HepG2 (cell line): ENCODE measurements around the gene UTP3. TPM values are rescaled to one million over a fixed set of nuclear protein-coding genes. Genes with fewer than 3 reads are reported as not detected.

Source experiments
- GPN1 ChIP-seq: sonication (generic); formaldehyde crosslinking; IDR thresholded peaks from 2 replicates; pipeline ENCODE4 v1.5.1; 2020; ENCODE audit warnings: missing genetic modification reagents, borderline replicate concordance
- MAF1 ChIP-seq: sonication (generic); formaldehyde crosslinking; IDR thresholded peaks from 2 replicates; pipeline ENCODE4 v1.5.0; 2020; ENCODE audit warnings: missing genetic modification reagents, borderline replicate concordance
- SMYD3 ChIP-seq: sonication (generic); formaldehyde crosslinking; IDR thresholded peaks from 2 replicates; pipeline ENCODE4 v1.8.1; 2023; ENCODE audit warnings: mild to moderate bottlenecking, missing genetic modification reagents
- SRSF9 ChIP-seq: fragments of 200-400 bp; formaldehyde crosslinking; IDR thresholded peaks from 2 replicates; pipeline ENCODE4 v1.6.1; 2018; ENCODE audit warnings: borderline replicate concordance, mild to moderate bottlenecking, low read depth, low read length; ENCODE audit not compliant: insufficient read depth, poor library complexity, severe bottlenecking
- ZNF124 ChIP-seq: sonication (generic); formaldehyde crosslinking; IDR thresholded peaks from 2 replicates; pipeline ENCODE4 v1.4.0; 2020; ENCODE audit warnings: missing genetic modification reagents
- ZNF343 ChIP-seq: sonication (generic); formaldehyde crosslinking; IDR thresholded peaks from 2 replicates; pipeline ENCODE4 v1.4.0; 2020; ENCODE audit warnings: mild to moderate bottlenecking, missing genetic modification reagents
- ZNF547 ChIP-seq: sonication (generic); formaldehyde crosslinking; IDR thresholded peaks from 2 replicates; pipeline ENCODE4 v1.5.1; 2020; ENCODE audit warnings: mild to moderate bottlenecking, missing genetic modification reagents
- ZNF678 ChIP-seq: sonication (generic); formaldehyde crosslinking; IDR thresholded peaks from 2 replicates; pipeline ENCODE4 v1.4.0; 2020; ENCODE audit warnings: mild to moderate bottlenecking, missing genetic modification reagents
- ZNF768 ChIP-seq: sonication (generic); formaldehyde crosslinking; IDR thresholded peaks from 2 replicates; pipeline ENCODE4 v1.4.0; 2020; ENCODE audit warnings: missing genetic modification reagents
- polyA plus RNA-seq, 8 experiments: library from polyadenylated mRNA; depleted of rRNA in 3 of 8; stranded (reverse) in 7 of 8; unstranded in 1 of 8; fragments of >200 nt; fragmentation: Illumina TruSeq in 4 of 8; extraction: Trizol in 4 of 8; gene quantifications; 2 replicates each; pipeline versions ENCODE4 v1.2.1 to v1.2.3, GENCODE V29; 2011 to 2016; ENCODE audit warnings: low read depth in 4 of 8, missing spikeins in 1 of 8, mixed read lengths in 1 of 8; ENCODE audit not compliant: insufficient read depth in 1 of 8
- total RNA-seq, 5 experiments: library from RNA; depleted of rRNA; stranded (reverse); fragments of >200 nt; fragmentation: Illumina TruSeq; extraction: Trizol; gene quantifications; 2 replicates each; pipeline ENCODE4 v1.2.3, GENCODE V29; 2016; ENCODE audit warnings: low read depth in 1 of 5
- TF ChIP-seq, protein P1 (sequence below): sonication (generic); formaldehyde crosslinking; IDR thresholded peaks from 2 replicates; pipeline ENCODE4 v1.4.0; 2020; ENCODE audit warnings: missing genetic modification reagents, borderline replicate concordance
- TF ChIP-seq, protein P2 (sequence below): IDR thresholded peaks from 2 replicates; pipeline ENCODE4 v1.6.1; 2016; ENCODE audit warnings: low read depth, missing genetic modification reagents, missing compliant biosample characterization
- TF ChIP-seq, protein P3 (sequence below): sonication (generic); formaldehyde crosslinking; IDR thresholded peaks from 2 replicates; pipeline ENCODE4 v1.4.0; 2020; ENCODE audit warnings: missing genetic modification reagents, borderline replicate concordance
- TF ChIP-seq, protein P4 (sequence below): sonication (generic); formaldehyde crosslinking; IDR thresholded peaks from 2 replicates; pipeline ENCODE4 v1.5.0; 2020; ENCODE audit warnings: mild to moderate bottlenecking, missing genetic modification reagents, borderline replicate concordance
- TF ChIP-seq, protein P5 (sequence below): sonication (generic); formaldehyde crosslinking; IDR thresholded peaks from 2 replicates; pipeline ENCODE4 v1.5.0; 2020; ENCODE audit warnings: mild to moderate bottlenecking, missing genetic modification reagents, moderate library complexity

UTP3 gene
- total and polyA plus RNA-seq, 2 of the 13 experiments (the other 11 are each of a cell fraction or from before 2014, with no cell fraction given): 6.9 to 19.5 TPM

DNA sequence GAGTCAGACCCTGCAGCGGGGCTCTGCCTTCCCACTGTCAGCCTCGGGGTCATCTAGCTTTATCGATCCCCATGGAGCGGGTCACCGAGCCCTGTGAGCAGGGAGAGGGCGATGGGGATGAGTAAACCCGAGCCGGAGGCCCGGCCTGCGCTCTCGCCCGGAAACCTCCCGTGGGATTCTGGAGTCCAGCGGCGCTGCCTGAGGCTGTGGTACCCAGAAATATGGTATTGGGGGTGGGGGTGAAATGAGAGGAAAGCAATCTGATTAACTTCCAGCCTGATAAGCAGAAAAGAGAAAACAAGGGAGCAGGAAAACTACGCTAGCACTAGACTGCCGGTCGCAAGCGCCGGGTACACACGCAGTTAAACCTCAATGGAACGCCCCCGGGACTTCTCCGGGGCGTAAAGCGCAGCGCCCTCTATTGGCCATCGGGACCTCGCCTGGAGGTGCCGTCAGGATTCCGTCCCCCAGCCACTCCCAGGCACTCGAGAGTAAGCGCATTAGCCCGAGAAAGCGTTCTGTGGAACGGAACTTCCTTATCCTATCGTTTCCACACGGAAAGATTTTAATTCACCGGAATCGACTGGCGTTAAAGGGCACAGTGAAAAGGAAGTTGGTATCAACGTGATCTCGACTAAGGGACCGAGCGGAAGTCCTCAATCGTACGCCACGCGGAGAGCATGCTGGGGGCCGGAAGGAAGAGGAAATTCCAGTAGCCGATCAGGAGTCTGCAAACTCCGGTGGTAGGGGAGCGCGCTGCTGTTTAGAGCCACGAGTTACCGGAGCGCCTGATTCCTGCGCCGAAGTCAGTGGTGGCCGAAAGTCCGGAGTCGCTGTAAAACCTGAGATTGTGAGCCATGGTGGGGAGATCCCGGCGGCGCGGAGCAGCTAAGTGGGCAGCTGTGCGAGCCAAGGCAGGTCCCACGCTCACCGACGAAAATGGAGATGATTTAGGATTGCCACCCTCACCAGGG is at the start of gene UTP3 (continued):
- TF ChIP-seq, protein P1, sequence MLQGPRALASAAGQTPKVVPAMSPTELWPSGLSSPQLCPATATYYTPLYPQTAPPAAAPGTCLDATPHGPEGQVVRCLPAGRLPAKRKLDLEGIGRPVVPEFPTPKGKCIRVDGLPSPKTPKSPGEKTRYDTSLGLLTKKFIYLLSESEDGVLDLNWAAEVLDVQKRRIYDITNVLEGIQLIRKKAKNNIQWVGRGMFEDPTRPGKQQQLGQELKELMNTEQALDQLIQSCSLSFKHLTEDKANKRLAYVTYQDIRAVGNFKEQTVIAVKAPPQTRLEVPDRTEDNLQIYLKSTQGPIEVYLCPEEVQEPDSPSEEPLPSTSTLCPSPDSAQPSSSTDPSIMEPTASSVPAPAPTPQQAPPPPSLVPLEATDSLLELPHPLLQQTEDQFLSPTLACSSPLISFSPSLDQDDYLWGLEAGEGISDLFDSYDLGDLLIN (CRISPR knock-in tag): no peak
- TF ChIP-seq, protein P2, sequence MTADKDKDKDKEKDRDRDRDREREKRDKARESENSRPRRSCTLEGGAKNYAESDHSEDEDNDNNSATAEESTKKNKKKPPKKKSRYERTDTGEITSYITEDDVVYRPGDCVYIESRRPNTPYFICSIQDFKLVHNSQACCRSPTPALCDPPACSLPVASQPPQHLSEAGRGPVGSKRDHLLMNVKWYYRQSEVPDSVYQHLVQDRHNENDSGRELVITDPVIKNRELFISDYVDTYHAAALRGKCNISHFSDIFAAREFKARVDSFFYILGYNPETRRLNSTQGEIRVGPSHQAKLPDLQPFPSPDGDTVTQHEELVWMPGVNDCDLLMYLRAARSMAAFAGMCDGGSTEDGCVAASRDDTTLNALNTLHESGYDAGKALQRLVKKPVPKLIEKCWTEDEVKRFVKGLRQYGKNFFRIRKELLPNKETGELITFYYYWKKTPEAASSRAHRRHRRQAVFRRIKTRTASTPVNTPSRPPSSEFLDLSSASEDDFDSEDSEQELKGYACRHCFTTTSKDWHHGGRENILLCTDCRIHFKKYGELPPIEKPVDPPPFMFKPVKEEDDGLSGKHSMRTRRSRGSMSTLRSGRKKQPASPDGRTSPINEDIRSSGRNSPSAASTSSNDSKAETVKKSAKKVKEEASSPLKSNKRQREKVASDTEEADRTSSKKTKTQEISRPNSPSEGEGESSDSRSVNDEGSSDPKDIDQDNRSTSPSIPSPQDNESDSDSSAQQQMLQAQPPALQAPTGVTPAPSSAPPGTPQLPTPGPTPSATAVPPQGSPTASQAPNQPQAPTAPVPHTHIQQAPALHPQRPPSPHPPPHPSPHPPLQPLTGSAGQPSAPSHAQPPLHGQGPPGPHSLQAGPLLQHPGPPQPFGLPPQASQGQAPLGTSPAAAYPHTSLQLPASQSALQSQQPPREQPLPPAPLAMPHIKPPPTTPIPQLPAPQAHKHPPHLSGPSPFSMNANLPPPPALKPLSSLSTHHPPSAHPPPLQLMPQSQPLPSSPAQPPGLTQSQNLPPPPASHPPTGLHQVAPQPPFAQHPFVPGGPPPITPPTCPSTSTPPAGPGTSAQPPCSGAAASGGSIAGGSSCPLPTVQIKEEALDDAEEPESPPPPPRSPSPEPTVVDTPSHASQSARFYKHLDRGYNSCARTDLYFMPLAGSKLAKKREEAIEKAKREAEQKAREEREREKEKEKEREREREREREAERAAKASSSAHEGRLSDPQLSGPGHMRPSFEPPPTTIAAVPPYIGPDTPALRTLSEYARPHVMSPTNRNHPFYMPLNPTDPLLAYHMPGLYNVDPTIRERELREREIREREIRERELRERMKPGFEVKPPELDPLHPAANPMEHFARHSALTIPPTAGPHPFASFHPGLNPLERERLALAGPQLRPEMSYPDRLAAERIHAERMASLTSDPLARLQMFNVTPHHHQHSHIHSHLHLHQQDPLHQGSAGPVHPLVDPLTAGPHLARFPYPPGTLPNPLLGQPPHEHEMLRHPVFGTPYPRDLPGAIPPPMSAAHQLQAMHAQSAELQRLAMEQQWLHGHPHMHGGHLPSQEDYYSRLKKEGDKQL (CRISPR knock-in tag): no peak; the same call in 1 of the 2 replicates
- TF ChIP-seq ZNF124 (CRISPR knock-in tag) (peak; percentile 95), SRSF9 (no peak), ZNF547 (no peak; the same call in 1 of the 2 replicates), ZNF768 (peak; percentile 41), MAF1 (CRISPR knock-in tag) (no peak; the same call in 1 of the 2 replicates), SMYD3 (CRISPR knock-in tag) (no peak; the same call in 1 of the 2 replicates), ZNF343 (peak; percentile 45; the same call in 1 of the 2 replicates), GPN1 (CRISPR knock-in tag) (no peak), ZNF678 (CRISPR knock-in tag) (no peak)
- TF ChIP-seq, protein P3, sequence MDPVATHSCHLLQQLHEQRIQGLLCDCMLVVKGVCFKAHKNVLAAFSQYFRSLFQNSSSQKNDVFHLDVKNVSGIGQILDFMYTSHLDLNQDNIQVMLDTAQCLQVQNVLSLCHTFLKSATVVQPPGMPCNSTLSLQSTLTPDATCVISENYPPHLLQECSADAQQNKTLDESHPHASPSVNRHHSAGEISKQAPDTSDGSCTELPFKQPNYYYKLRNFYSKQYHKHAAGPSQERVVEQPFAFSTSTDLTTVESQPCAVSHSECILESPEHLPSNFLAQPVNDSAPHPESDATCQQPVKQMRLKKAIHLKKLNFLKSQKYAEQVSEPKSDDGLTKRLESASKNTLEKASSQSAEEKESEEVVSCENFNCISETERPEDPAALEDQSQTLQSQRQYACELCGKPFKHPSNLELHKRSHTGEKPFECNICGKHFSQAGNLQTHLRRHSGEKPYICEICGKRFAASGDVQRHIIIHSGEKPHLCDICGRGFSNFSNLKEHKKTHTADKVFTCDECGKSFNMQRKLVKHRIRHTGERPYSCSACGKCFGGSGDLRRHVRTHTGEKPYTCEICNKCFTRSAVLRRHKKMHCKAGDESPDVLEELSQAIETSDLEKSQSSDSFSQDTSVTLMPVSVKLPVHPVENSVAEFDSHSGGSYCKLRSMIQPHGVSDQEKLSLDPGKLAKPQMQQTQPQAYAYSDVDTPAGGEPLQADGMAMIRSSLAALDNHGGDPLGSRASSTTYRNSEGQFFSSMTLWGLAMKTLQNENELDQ (CRISPR knock-in tag): no peak
- TF ChIP-seq, protein P4, sequence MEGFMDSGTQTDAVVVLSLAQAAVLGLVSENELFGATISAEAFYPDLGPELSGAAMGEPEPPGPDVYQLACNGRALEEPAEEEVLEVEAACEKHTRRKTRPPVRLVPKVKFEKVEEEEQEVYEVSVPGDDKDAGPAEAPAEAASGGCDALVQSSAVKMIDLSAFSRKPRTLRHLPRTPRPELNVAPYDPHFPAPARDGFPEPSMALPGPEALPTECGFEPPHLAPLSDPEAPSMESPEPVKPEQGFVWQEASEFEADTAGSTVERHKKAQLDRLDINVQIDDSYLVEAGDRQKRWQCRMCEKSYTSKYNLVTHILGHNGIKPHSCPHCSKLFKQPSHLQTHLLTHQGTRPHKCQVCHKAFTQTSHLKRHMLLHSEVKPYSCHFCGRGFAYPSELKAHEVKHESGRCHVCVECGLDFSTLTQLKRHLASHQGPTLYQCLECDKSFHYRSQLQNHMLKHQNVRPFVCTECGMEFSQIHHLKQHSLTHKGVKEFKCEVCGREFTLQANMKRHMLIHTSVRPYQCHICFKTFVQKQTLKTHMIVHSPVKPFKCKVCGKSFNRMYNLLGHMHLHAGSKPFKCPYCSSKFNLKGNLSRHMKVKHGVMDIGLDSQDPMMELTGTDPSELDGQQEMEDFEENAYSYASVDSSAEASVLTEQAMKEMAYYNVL (CRISPR knock-in tag): no peak; the same call in 1 of the 2 replicates
- TF ChIP-seq, protein P5, sequence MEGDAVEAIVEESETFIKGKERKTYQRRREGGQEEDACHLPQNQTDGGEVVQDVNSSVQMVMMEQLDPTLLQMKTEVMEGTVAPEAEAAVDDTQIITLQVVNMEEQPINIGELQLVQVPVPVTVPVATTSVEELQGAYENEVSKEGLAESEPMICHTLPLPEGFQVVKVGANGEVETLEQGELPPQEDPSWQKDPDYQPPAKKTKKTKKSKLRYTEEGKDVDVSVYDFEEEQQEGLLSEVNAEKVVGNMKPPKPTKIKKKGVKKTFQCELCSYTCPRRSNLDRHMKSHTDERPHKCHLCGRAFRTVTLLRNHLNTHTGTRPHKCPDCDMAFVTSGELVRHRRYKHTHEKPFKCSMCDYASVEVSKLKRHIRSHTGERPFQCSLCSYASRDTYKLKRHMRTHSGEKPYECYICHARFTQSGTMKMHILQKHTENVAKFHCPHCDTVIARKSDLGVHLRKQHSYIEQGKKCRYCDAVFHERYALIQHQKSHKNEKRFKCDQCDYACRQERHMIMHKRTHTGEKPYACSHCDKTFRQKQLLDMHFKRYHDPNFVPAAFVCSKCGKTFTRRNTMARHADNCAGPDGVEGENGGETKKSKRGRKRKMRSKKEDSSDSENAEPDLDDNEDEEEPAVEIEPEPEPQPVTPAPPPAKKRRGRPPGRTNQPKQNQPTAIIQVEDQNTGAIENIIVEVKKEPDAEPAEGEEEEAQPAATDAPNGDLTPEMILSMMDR (CRISPR knock-in tag): peak; percentile 98
